Measurements from ENCODE around the gene FAM114A2.

The FAM114A2 gene

GRCh38 chr5:154038707-154039457 lies at the start of gene FAM114A2, which contains the start of gene MFAP3:
FAM114A2 (minus strand) TSS chr5:154038910; CDS start chr5:154034953, 3,957 bp downstream.
MFAP3 (plus strand) TSS chr5:154038967; CDS start chr5:154049723, 10,756 bp downstream.
- no peak for TF ChIP-seq GATA3 (IDR thresholded peaks at IDR 0.05; ENCODE audit: low read depth, low read length)
- no peak for TF ChIP-seq GATA2 (IDR thresholded peaks at IDR 0.05; ENCODE audit: low read depth, low read length)

- TF ChIP-seq GATA2 (IDR thresholded peaks at IDR 0.05; ENCODE audit: low read depth, low read length) (no peak), GATA3 (IDR thresholded peaks at IDR 0.05; ENCODE audit: low read depth, low read length) (no peak)
Measured at GRCh38 chr5:154087260-154087659, 48.5 kb upstream of the FAM114A2 start.

GRCh38 chr5:154086641-154087040 lies 47.9 kb upstream of the FAM114A2 start:
- TF ChIP-seq GATA2 (IDR thresholded peaks at IDR 0.05; ENCODE audit: low read depth, low read length) (no peak), GATA3 (IDR thresholded peaks at IDR 0.05; ENCODE audit: low read depth, low read length) (no peak)

- TF ChIP-seq GATA3 (IDR thresholded peaks at IDR 0.05; ENCODE audit: low read depth, low read length) (no peak), GATA2 (IDR thresholded peaks at IDR 0.05; ENCODE audit: low read depth, low read length) (no peak)
Measured at GRCh38 chr5:154086146-154086545, 47.4 kb upstream of the FAM114A2 start.

- TF ChIP-seq GATA3 (IDR thresholded peaks at IDR 0.05; ENCODE audit: low read depth, low read length) (no peak), GATA2 (IDR thresholded peaks at IDR 0.05; ENCODE audit: low read depth, low read length) (no peak)
Measured at GRCh38 chr5:154084062-154084639, 45.4 kb upstream of the FAM114A2 start.

GRCh38 chr5:154081246-154081645 lies 42.5 kb upstream of the FAM114A2 start:
- TF ChIP-seq GATA2 (IDR thresholded peaks at IDR 0.05; ENCODE audit: low read depth, low read length) = no peak
- no peak for TF ChIP-seq GATA3 (IDR thresholded peaks at IDR 0.05; ENCODE audit: low read depth, low read length)

- TF ChIP-seq GATA3 (IDR thresholded peaks at IDR 0.05; ENCODE audit: low read depth, low read length) = no peak
- no peak for TF ChIP-seq GATA2 (IDR thresholded peaks at IDR 0.05; ENCODE audit: low read depth, low read length)
Measured at GRCh38 chr5:154078272-154078671, 39.6 kb upstream of the FAM114A2 start.

GRCh38 chr5:154077696-154078095 lies 39.0 kb upstream of the FAM114A2 start:
- TF ChIP-seq GATA3 (IDR thresholded peaks at IDR 0.05; ENCODE audit: low read depth, low read length) (no peak), GATA2 (IDR thresholded peaks at IDR 0.05; ENCODE audit: low read depth, low read length) (no peak)

- TF ChIP-seq GATA2 (IDR thresholded peaks at IDR 0.05; ENCODE audit: low read depth, low read length) (no peak), GATA3 (IDR thresholded peaks at IDR 0.05; ENCODE audit: low read depth, low read length) (no peak)
Measured at GRCh38 chr5:154076240-154076922, 37.7 kb upstream of the FAM114A2 start.

GRCh38 chr5:154072414-154073171 lies 33.9 kb upstream of the FAM114A2 start:
- TF ChIP-seq GATA2 (IDR thresholded peaks at IDR 0.05; ENCODE audit: low read depth, low read length) (no peak), GATA3 (IDR thresholded peaks at IDR 0.05; ENCODE audit: low read depth, low read length) (no peak)

- TF ChIP-seq GATA2 (IDR thresholded peaks at IDR 0.05; ENCODE audit: low read depth, low read length) (no peak), GATA3 (IDR thresholded peaks at IDR 0.05; ENCODE audit: low read depth, low read length) (no peak)
Measured at GRCh38 chr5:154071799-154072413, 33.2 kb upstream of the FAM114A2 start.

GRCh38 chr5:154065971-154066370 lies 27.3 kb upstream of the FAM114A2 start:
- TF ChIP-seq GATA3 (IDR thresholded peaks at IDR 0.05; ENCODE audit: low read depth, low read length) (no peak), GATA2 (IDR thresholded peaks at IDR 0.05; ENCODE audit: low read depth, low read length) (no peak)

- TF ChIP-seq GATA3 (IDR thresholded peaks at IDR 0.05; ENCODE audit: low read depth, low read length) (no peak), GATA2 (IDR thresholded peaks at IDR 0.05; ENCODE audit: low read depth, low read length) (no peak)
Measured at GRCh38 chr5:154063372-154063771, 24.7 kb upstream of the FAM114A2 start.
